AG10803 (cell line): ENCODE data around the gene ABCD1.
A peak's percentile ranks its signal among the peaks of the same experiment; 100 is the strongest.
"Not testable (repeated sequence)": the region's sequence is repeated elsewhere in the genome, so short reads cannot be mapped to it uniquely, and the experiment has no call there.

Experiments used
- DNase-seq: peaks from one replicate; pipeline ENCODE4 v3.0.0; 2010; ENCODE audit warnings: low read depth
- H3K4me3 ChIP-seq: 2 replicates; pipeline ENCODE4 v1.5.1; 2011; ENCODE audit warnings: mild to moderate bottlenecking, low read length, control low read depth
- CTCF ChIP-seq: conservative IDR thresholded peaks from 2 replicates; pipeline ENCODE4 v1.5.1; 2011; ENCODE audit warnings: mild to moderate bottlenecking, low read length, control low read depth, inconsistent platforms

The ABCD1 gene

GRCh38 chrX:153703036-153703370 is 21.7 kb upstream of the ABCD1 start:
- H3K4me3 ChIP-seq = no peak overlapping the region
- no peak for DNase-seq
- no peak for TF ChIP-seq CTCF

- no peak for TF ChIP-seq CTCF
- no peak for DNase-seq
Measured at GRCh38 chrX:153704021-153704526, 20.6 kb upstream of the ABCD1 start.

GRCh38 chrX:153704631-153705402 is 19.8 kb upstream of the ABCD1 start:
- not testable (repeated sequence) for DNase-seq, H3K4me3 ChIP-seq

More at GRCh38 chrX:153704021-153704526, 20.6 kb upstream of the ABCD1 start:
- H3K4me3 ChIP-seq = no peak overlapping the region

- not testable (repeated sequence) for DNase-seq, H3K4me3 ChIP-seq
Measured at GRCh38 chrX:153705403-153706060, 19.1 kb upstream of the ABCD1 start.

GRCh38 chrX:153706799-153707198 is 17.9 kb upstream of the ABCD1 start:
- DNase-seq = no peak
- no peak for TF ChIP-seq CTCF
- H3K4me3 ChIP-seq = no peak overlapping the region

- no peak overlapping the region for H3K4me3 ChIP-seq
- DNase-seq = no peak
Measured at GRCh38 chrX:153707406-153707805, 17.2 kb upstream of the ABCD1 start.

GRCh38 chrX:153708415-153708814 is 16.2 kb upstream of the ABCD1 start:
- DNase-seq = peak; percentile 65
- no peak overlapping the region for H3K4me3 ChIP-seq
- peak; percentile 60 for TF ChIP-seq CTCF

More at GRCh38 chrX:153707406-153707805, 17.2 kb upstream of the ABCD1 start:
- TF ChIP-seq CTCF = no peak
